Esophagus (tissue), 2 donors: ENCODE data around the gene HPCAL1. TPM values are rescaled to one million over a fixed set of nuclear protein-coding genes. Genes with fewer than 3 reads are reported as not detected.

Experiments
- H3K27ac ChIP-seq, 2 donors: one replicate each; pipeline ENCODE4 v1.5.1; 2013; ENCODE audit warnings: low read depth in 2 of 2, mild to moderate bottlenecking in 2 of 2, inconsistent platforms in 1 of 2, low read length in 1 of 2, moderate library complexity in 1 of 2
- H3K27me3 ChIP-seq, 2 donors: one replicate each; pipeline ENCODE4 v1.6.1; 2013; ENCODE audit warnings: low read length in 2 of 2, control low read depth in 1 of 2, mild to moderate bottlenecking in 1 of 2; ENCODE audit not compliant: insufficient read depth in 2 of 2, control insufficient read depth in 1 of 2
- H3K36me3 ChIP-seq, 2 donors: one replicate each; pipeline ENCODE4 v1.6.1; 2013; ENCODE audit warnings: low read length in 1 of 2; ENCODE audit not compliant: control insufficient read depth in 2 of 2, insufficient read depth in 2 of 2
- H3K4me1 ChIP-seq, 2 donors: one replicate each; pipeline ENCODE4 v1.6.1; 2013; ENCODE audit warnings: low read length in 1 of 2; ENCODE audit not compliant: control insufficient read depth in 2 of 2, insufficient read depth in 2 of 2
- H3K4me3 ChIP-seq, 2 donors: one replicate each; pipeline ENCODE4 v1.5.1; 2013; ENCODE audit warnings: low read length in 2 of 2, mild to moderate bottlenecking in 2 of 2, low read depth in 1 of 2, moderate library complexity in 1 of 2
- H3K9me3 ChIP-seq, 2 donors: one replicate each; pipeline ENCODE4 v1.6.1; 2013; ENCODE audit warnings: mild to moderate bottlenecking in 2 of 2, low read depth in 1 of 2, low read length in 1 of 2, moderate library complexity in 1 of 2; ENCODE audit not compliant: control insufficient read depth in 2 of 2, insufficient read depth in 1 of 2
- WGBS, 2 donors: extraction: QIAGEN DNeasy Blood & Tissue Kit; methylation state at CpG; one replicate each; pipeline ENCODE4 v1.1.7; 2013; 5-methylcytosine and 5-hydroxymethylcytosine counted together
- polyA plus RNA-seq, 2 donors: library from polyadenylated mRNA; stranded (reverse); fragments of 200-250 nt; gene quantifications; one replicate each; pipeline ENCODE4 v1.2.3, GENCODE V29; 2013
- donor health status: healthy with polysubstance abuse.
- donor health status: Bipolar disorder and iron deficiency.

The HPCAL1 gene
- polyA plus RNA-seq, 2 donors: 6.2 to 13.2 TPM

DNA sequence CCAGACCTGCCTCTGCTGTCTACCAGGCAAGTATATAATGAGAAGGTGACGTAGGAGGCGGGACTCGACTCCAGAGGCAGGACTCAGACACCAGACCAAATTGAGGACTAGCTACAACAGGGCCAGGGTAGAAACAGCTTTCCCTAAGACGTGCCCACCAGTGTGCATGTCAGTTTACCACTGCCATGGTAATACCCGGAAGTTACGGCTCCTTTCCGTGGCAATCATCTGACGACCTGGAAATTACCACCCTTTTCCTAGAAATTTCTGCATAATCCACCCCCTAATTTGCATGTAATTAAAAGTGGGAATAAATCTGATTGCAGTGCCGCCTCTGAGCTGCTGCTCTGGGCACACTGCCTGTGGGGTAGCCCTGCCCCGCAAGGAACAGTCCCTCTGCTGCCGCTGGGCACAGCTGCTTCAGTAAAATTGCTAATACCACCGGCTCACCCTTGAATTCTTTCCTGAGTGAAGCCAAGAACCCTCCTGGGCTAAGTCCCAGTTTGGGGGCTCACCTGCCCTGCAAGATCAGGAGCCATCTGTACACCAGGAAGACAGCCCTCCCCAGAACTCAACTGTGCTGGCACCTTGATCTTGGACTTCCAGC, 86.4 kb downstream of the HPCAL1 start:
- H3K27me3 ChIP-seq: no peaks in the 10 kb centered on the region
- H3K4me3 ChIP-seq: no peak overlapping the region
- H3K4me1 ChIP-seq: peaks cover 12% of the 10 kb centered on the region in 2 donors
- H3K9me3 ChIP-seq: no peaks in the 10 kb centered on the region
- WGBS, 2 donors: 91 to 94% methylated on average over 12 of the region's 12 CpGs
- H3K36me3 ChIP-seq: peaks cover 0 to 1% of the 10 kb centered on the region in 2 donors
- no peak overlapping the region for H3K27ac ChIP-seq

DNA sequence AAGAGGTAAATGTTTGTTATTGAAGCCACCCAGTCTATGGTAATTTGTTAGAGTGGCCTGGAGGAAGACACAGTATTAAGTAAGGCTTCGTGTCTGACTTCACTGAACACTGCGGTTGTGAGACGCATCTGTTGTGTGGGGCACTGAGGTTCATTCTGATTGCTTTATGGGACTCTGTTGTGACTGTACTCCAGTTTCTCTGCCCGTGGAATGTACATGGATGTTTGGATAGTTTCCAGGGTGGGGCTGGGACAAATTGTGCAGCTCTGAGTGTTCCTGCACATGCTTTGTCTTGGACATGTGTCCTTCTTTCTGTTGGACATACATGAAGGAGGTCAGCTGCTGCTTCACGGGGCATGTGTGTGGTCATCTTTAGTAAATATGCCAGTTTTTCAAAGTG, 86.9 kb downstream of the HPCAL1 start:
- peaks cover 12% of the 10 kb centered on the region in 2 donors for H3K4me1 ChIP-seq
- H3K36me3 ChIP-seq: peaks cover 0 to 1% of the 10 kb centered on the region in 2 donors
- H3K4me3 ChIP-seq: no peak overlapping the region
- no peak overlapping the region for H3K27ac ChIP-seq
- 70 to 71% methylated on average over 5 of the region's 5 CpGs for WGBS, 2 donors
- H3K9me3 ChIP-seq: no peaks in the 10 kb centered on the region
- H3K27me3 ChIP-seq: no peaks in the 10 kb centered on the region

DNA sequence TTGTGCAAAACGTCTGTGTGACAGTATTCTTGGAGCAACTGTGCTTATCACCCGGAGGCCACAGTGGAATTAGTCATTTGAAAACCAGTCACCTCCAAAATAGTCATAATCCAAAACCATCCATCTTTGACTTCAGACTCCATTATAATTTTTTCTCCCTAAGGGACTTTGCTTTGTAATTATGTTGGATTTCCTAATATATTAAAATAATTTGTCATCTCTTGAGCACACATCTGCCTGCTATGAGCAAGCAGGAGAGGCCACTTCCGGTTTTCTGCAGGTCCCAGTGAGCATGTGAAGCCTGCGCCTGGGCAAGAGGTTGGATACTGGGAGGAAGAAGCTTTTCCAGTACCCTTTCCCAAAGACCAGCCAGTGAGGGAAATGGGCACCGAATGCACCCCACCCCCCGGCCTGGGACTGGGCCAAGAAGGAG, 87.7 kb downstream of the HPCAL1 start:
- no peak overlapping the region for H3K27ac ChIP-seq
- H3K9me3 ChIP-seq: no peaks in the 10 kb centered on the region
- 35 to 50% methylated on average over 6 of the region's 6 CpGs for WGBS, 2 donors
- no peaks in the 10 kb centered on the region for H3K27me3 ChIP-seq
- no peak overlapping the region for H3K4me3 ChIP-seq
- peaks cover 0 to 1% of the 10 kb centered on the region in 2 donors for H3K36me3 ChIP-seq
- H3K4me1 ChIP-seq: peaks cover 12% of the 10 kb centered on the region in 2 donors

DNA sequence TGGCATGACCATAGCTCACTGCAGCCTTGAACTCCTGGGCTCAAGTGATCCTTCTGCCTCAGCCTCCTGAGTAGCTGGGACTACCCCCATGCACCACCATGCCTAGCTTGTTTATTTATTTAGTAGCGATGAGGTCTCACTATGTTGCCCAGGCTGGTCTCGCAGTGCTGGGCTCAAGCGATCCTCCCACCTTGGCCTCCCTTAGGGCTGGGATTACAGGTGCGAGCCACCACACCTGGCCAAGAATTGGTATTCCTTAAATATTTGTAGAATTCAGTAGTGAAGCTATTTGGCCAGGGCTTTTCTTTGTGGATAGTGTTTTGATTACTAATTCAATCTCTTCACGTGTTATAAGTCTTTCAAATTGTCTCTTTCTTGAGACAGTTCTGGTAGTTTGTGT, 89.4 kb downstream of the HPCAL1 start:
- Histone ChIP-seq H3K4me1 (peaks cover 12% of the 10 kb centered on the region in 2 donors), H3K4me3 (no peak overlapping the region)

DNA sequence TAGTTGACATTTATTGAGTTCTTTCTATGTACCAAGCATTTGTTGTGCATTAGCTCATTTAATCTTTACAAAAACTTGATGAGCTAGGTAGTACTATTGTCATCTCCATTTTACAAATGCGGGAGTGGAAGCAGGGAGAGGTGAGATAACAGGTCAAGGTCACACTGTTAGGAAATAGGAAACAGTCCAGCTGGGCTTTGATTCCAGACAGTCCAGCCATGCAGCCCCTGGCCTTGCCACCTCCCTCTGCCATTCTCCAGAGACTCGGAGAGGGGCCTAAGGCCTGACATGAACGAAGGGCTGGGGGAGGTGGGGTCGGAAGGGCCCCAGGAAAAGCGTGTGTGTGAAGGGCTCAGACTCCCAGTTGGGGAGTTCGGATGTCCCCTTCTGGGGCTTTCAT, 89.8 kb downstream of the HPCAL1 start:
- Histone ChIP-seq H3K27me3 (no peaks in the 10 kb centered on the region), H3K36me3 (peaks cover 0 to 2% of the 10 kb centered on the region in 2 donors), H3K9me3 (no peaks in the 10 kb centered on the region), H3K4me3 (no peak overlapping the region), H3K27ac (no peak overlapping the region), H3K4me1 (peaks cover 12% of the 10 kb centered on the region in 2 donors)
- WGBS, 2 donors: 70 to 84% methylated on average over 6 of the region's 6 CpGs

More for the DNA sequence above, 89.4 kb downstream of the HPCAL1 start:
- Histone ChIP-seq H3K36me3 (peaks cover 0 to 3% of the 10 kb centered on the region in 2 donors), H3K27me3 (no peaks in the 10 kb centered on the region), H3K27ac (no peak overlapping the region), H3K9me3 (no peaks in the 10 kb centered on the region)
- WGBS, 2 donors: 94 to 96% methylated on average over 5 of the region's 5 CpGs

DNA sequence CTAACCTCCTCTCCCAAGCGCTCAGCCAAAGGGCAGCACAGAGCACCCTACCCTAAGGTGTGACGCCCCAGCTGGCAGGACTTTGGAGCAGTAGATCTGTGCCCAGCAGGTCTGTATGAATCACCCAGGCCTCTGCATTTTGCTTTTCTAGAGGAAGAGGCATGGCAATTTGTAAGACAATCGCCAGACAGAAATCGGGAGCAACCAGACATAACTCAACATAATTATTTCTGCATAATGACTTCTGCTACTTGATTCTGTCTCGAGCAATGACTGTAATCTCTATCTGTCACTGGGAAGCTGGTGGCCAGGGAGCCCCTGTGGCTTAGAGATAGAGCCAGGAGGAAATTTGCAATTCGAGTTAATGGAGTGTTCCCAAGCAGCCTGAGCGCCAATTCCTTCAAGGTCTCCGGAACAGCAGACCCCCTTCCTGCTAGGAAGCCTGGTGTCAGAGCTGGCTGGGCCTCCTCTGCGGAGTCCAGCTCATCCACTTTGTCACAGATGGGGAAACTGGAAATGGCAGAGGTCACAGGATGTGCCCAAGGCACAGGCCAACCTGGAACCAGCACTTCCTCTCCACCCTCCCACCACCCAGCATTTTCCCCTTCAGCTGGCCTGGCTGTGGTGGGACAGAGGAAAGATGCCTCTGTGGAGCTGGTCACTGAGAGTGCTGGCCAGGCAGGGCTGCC, 90.4 kb downstream of the HPCAL1 start:
- H3K36me3 ChIP-seq: peaks cover 0 to 1% of the 10 kb centered on the region in 2 donors
- peaks cover 12% of the 10 kb centered on the region in 2 donors for H3K4me1 ChIP-seq
- H3K4me3 ChIP-seq: no peak overlapping the region
- 68 to 70% methylated on average over 9 of the region's 9 CpGs for WGBS, 2 donors
- no peak overlapping the region for H3K27ac ChIP-seq
- H3K27me3 ChIP-seq: no peaks in the 10 kb centered on the region
- H3K9me3 ChIP-seq: no peaks in the 10 kb centered on the region

DNA sequence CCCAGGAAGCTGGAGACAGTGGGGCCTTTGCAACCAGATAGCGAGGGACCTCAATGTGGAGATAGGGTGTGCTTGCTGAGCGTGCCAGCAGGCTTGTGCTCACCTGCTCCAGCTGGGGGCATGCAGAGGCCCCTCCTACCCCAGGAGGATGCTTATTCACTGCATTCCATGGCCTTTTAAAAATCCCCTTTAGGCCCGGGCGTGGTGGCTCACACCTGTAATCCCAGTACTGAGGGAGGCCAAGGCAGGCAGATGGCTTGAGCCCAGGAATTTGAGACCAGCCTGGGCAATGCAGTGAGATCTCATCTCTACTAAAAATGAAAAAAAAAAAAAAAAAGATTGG, 90.9 kb downstream of the HPCAL1 start:
- no peak overlapping the region for H3K27ac ChIP-seq
- WGBS, 2 donors: 57 to 66% methylated on average over 4 of the region's 4 CpGs

DNA sequence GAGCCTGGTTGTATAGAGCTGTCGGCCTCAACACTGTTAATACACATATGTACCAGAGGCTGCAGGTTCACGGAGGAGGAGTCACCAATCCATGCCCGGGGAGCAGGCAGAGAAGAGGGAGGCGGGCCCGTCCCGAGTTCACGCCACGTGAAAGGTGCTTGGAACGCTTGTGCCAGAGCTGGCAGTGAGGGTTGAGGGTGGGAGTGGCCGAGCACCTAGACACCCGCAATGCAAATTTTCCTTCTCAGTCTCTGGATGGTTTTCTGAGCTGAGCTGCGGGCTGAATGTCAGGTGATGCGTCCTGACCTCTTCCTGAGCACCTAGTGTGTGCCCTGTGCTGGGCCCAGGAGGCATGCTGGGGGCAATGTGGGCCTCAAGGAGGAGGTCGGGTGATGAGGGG, 93.2 kb downstream of the HPCAL1 start:
- no peaks in the 10 kb centered on the region for H3K27me3 ChIP-seq
- no peak overlapping the region for H3K27ac ChIP-seq
- WGBS, 2 donors: 68 to 78% methylated on average over 14 of the region's 14 CpGs
- H3K9me3 ChIP-seq: no peaks in the 10 kb centered on the region
- H3K4me1 ChIP-seq: peaks cover 9 to 11% of the 10 kb centered on the region in 2 donors
- H3K36me3 ChIP-seq: peaks cover 0 to 1% of the 10 kb centered on the region in 2 donors
- H3K4me3 ChIP-seq: no peak overlapping the region

More for the DNA sequence above, 90.9 kb downstream of the HPCAL1 start:
- Histone ChIP-seq H3K4me3 (no peak overlapping the region), H3K27me3 (no peaks in the 10 kb centered on the region), H3K9me3 (no peaks in the 10 kb centered on the region), H3K4me1 (peaks cover 9 to 12% of the 10 kb centered on the region in 2 donors), H3K36me3 (peaks cover 0 to 1% of the 10 kb centered on the region in 2 donors)

DNA sequence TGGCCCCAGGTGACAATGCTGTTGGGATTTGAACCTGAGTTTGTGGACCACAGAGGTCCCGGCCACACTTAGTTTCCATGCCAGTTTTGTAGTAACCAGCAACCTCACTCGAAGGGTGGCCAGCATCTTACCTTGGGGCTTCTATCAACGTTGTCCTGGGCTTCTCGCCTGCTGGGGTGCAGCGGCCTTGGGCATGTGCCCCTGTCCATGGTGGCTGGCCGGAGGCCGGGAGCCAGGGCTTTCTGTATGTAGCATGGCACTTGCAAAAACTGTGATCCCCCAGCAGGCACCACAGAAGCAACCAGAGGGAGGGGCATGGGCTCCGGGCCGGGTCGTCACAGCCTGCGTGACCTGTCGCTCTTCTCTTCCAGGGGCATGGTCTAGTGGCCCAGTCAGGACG, 93.8 kb downstream of the HPCAL1 start:
- H3K27ac ChIP-seq: no peak overlapping the region
- no peaks in the 10 kb centered on the region for H3K9me3 ChIP-seq
- peaks cover 0 to 1% of the 10 kb centered on the region in 2 donors for H3K36me3 ChIP-seq
- no peaks in the 10 kb centered on the region for H3K27me3 ChIP-seq
- WGBS, 2 donors: 86 to 87% methylated on average over 13 of the region's 13 CpGs
- peaks cover 9% of the 10 kb centered on the region in 2 donors for H3K4me1 ChIP-seq
- no peak overlapping the region for H3K4me3 ChIP-seq
